ENCODE results near the gene HSPA6.

The HSPA6 gene

DNA sequence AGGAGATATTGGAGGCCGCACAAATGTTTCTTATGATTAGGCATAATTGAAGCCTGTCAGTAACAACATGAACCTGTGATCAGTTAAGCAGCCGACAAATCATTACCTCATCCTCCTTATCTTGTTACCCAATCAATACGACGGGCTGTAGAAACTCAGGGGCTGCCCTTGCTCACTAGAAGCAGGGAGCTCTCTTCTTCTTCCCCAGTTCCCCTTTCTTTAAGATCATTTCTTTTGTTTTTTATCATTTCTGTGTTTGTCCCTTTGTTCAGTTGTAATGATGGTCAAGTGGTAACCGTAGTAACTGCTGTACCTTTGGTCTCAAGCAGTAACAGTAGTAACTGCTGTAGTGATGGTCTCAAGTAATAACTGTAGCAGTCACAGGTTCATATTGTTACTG is 32.9 kb upstream of the HSPA6 start:
- Histone ChIP-seq H3K36me3 (ENCODE audit: insufficient read depth) (no peaks in the 10 kb centered on the region), H3K4me3 (IDR thresholded peaks at IDR 0.05; ENCODE audit: insufficient read depth, low read depth, low read length) (no peak overlapping the region), H3K4me2 (no peak overlapping the region), H3K27me3 (ENCODE audit: insufficient read depth, low read depth) (no peaks in the 10 kb centered on the region), H3K79me2 (ENCODE audit: insufficient read depth, low read depth) (no peaks in the 10 kb centered on the region), H3K4me1 (ENCODE audit: low read depth, poor library complexity, severe bottlenecking) (no peaks in the 10 kb centered on the region), H2AFZ (ENCODE audit: low read depth) (no peak overlapping the region), H4K20me1 (ENCODE audit: insufficient read depth) (no peaks in the 10 kb centered on the region), H3K27ac (no peak overlapping the region), H3K9ac (no peak overlapping the region)
- TF ChIP-seq CTCF (conservative IDR thresholded peaks at IDR 0.05; ENCODE audit: low read depth, low read length): no peak

DNA sequence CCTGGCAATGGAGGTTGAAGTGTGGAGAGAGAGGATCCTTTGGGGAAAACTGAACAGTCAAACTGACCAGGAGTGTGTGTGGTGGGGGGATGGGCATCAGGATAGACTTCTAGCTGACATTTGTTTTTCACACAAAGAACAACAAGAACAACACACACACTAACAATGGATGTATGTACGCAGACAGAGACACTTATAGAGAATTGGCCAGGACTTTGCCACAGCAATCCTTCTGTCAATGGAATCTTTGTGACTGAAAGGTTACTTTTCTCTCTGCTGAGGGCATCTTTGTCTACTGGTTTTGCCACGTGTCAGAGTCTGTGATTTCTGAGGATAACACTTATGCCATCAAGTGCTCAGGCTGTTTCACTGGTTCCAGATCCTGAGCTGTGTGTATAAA is 31.5 kb upstream of the HSPA6 start:
- Histone ChIP-seq H3K27me3 (ENCODE audit: insufficient read depth, low read depth) (no peaks in the 10 kb centered on the region), H3K9ac (no peak overlapping the region), H3K36me3 (ENCODE audit: insufficient read depth) (no peaks in the 10 kb centered on the region), H3K4me2 (no peak overlapping the region), H2AFZ (ENCODE audit: low read depth) (no peak overlapping the region), H3K4me1 (ENCODE audit: low read depth, poor library complexity, severe bottlenecking) (no peaks in the 10 kb centered on the region), H4K20me1 (ENCODE audit: insufficient read depth) (no peaks in the 10 kb centered on the region), H3K27ac (no peak overlapping the region), H3K4me3 (IDR thresholded peaks at IDR 0.05; ENCODE audit: insufficient read depth, low read depth, low read length) (no peak overlapping the region), H3K79me2 (ENCODE audit: insufficient read depth, low read depth) (no peaks in the 10 kb centered on the region)
- no peak for TF ChIP-seq CTCF (conservative IDR thresholded peaks at IDR 0.05; ENCODE audit: low read depth, low read length)

DNA sequence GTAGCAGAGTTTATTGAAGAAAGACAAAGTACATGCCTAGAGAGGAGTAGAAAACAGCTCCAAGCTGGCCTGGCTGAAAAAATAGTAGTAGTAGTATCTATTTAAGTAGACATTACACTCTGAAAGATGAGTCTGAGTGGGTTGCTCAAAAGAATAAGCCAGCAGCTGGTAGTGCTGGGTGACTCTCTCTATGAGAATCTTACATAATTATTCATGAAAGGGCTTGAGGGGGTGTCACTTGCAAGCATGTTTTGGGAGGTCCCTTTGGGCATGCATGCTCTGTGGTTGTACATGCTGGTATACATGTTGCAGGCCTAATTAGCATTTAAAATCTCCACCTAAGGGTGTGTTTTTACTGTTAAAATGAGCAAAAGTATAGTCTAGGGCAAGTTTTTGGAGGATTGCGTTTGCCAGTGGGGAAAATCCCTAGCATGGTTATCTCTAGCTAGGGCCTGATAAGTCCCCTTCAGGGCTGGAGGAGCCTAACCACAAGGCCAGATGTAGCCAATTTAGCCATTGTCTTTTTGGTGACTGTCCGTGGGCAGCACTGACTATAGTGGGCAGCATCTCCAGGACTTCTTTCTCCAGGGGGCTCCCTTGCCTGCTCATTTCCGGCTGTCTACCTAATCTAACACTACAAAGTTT is 30.1 kb upstream of the HSPA6 start:
- Histone ChIP-seq H3K27me3 (ENCODE audit: insufficient read depth, low read depth) (no peaks in the 10 kb centered on the region), H3K4me3 (IDR thresholded peaks at IDR 0.05; ENCODE audit: insufficient read depth, low read depth, low read length) (no peak overlapping the region), H3K9ac (no peak overlapping the region), H3K36me3 (ENCODE audit: insufficient read depth) (no peaks in the 10 kb centered on the region), H3K27ac (no peak overlapping the region), H3K4me1 (ENCODE audit: low read depth, poor library complexity, severe bottlenecking) (no peaks in the 10 kb centered on the region), H4K20me1 (ENCODE audit: insufficient read depth) (no peaks in the 10 kb centered on the region), H3K79me2 (ENCODE audit: insufficient read depth, low read depth) (no peaks in the 10 kb centered on the region), H3K4me2 (no peak overlapping the region), H2AFZ (ENCODE audit: low read depth) (no peak overlapping the region)
- TF ChIP-seq CTCF (conservative IDR thresholded peaks at IDR 0.05; ENCODE audit: low read depth, low read length): no peak

DNA sequence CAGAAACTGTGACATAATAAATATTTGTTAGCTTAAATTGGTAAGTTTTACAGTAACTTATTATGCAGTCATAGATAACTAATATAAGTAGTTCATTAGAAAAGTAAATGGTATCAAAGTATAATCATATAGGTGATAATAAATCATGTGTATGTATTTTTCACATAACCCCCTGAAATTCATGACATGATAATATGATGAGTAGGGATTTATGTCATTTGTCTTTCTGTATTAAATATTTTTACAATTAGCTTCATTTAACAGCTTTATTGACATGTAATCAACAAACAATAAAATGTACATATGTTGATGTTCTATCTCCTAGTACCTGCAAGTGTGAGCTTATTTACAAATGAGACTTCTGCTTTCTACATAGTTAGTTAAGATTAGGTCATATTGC is 28.9 kb upstream of the HSPA6 start:
- no peak overlapping the region for H3K4me3 ChIP-seq (IDR thresholded peaks at IDR 0.05; ENCODE audit: insufficient read depth, low read depth, low read length)
- H3K27ac ChIP-seq: no peak overlapping the region
- no peaks in the 10 kb centered on the region for H4K20me1 ChIP-seq (ENCODE audit: insufficient read depth)
- H3K4me2 ChIP-seq: no peak overlapping the region
- H3K27me3 ChIP-seq (ENCODE audit: insufficient read depth, low read depth): no peaks in the 10 kb centered on the region
- H2AFZ ChIP-seq (ENCODE audit: low read depth): no peak overlapping the region
- H3K79me2 ChIP-seq (ENCODE audit: insufficient read depth, low read depth): no peaks in the 10 kb centered on the region
- no peak overlapping the region for H3K9ac ChIP-seq
- TF ChIP-seq CTCF (conservative IDR thresholded peaks at IDR 0.05; ENCODE audit: low read depth, low read length): no peak
- H3K4me1 ChIP-seq (ENCODE audit: low read depth, poor library complexity, severe bottlenecking): no peaks in the 10 kb centered on the region
- H3K36me3 ChIP-seq (ENCODE audit: insufficient read depth): no peaks in the 10 kb centered on the region

Data from KMS-11 (cell line).